OCI-LY7 (cell line): Measurements from ENCODE around the gene LYZL2. TPM values are rescaled to one million over a fixed set of nuclear protein-coding genes. Genes with fewer than 3 reads are reported as not detected.
"Not testable (repeated sequence)": the region's sequence is repeated elsewhere in the genome, so short reads cannot be mapped to it uniquely, and the experiment has no call there.

ENCODE experiments used
- Bru-seq: library from RNA; stranded (reverse); fragments of 400-500 nt; gene quantifications from one replicate; lab custom pipeline; 2021; lab: Mats Ljungman, UMichigan
- BruChase-seq, 2 experiments: library from RNA; stranded (reverse); fragments of 400-500 nt; gene quantifications; one replicate each; lab custom pipeline; 2021; lab: Mats Ljungman, UMichigan
- BruUV-seq: library from RNA; stranded (reverse); fragments of 400-500 nt; replicated peaks from 2 replicates; lab custom pipeline; 2021; lab: Mats Ljungman, UMichigan
- CTCF ChIA-PET: fragments of 300-600 bp; sonication (Branson Sonifier 250); formaldehyde crosslinking; loops from one replicate; lab custom pipeline; 2022; ENCODE audit warnings: antibody characterized with exemption; ENCODE audit not compliant: unreplicated experiment; lab: Charles Lee
- POLR2A ChIA-PET: fragments of 300-600 bp; sonication (Branson Sonifier 250); formaldehyde crosslinking; loops from one replicate; lab custom pipeline; 2022; ENCODE audit warnings: antibody characterized with exemption; lab: Charles Lee
- DNase-seq: peaks from one replicate; pipeline ENCODE4 v3.0.0-alpha.2; 2015; ENCODE audit warnings: low spot score
- H2AFZ ChIP-seq: fragments of 200-600 bp; sonication (generic), shearing (Covaris generic); 2 replicates; pipeline ENCODE4 v1.6.1; 2014; ENCODE audit warnings: mild to moderate bottlenecking, antibody characterized with exemption, low read length, moderate library complexity
- H3K27ac ChIP-seq: fragments of 200-600 bp; sonication (generic); 2 replicates; pipeline ENCODE4 v1.5.1; 2014; ENCODE audit warnings: mixed run types, low read depth, mild to moderate bottlenecking, moderate library complexity, low read length, inconsistent platforms; ENCODE audit not compliant: poor library complexity, severe bottlenecking
- H3K36me3 ChIP-seq: fragments of 200-600 bp; sonication (generic); 2 replicates; pipeline ENCODE4 v1.6.1; 2014; ENCODE audit warnings: mild to moderate bottlenecking, antibody characterized with exemption, low read length, moderate library complexity, mixed read lengths; ENCODE audit not compliant: insufficient read depth
- H3K4me1 ChIP-seq: fragments of 200-600 bp; sonication (generic); 2 replicates; pipeline ENCODE4 v1.5.1; 2014; ENCODE audit warnings: mild to moderate bottlenecking, low read length; ENCODE audit not compliant: insufficient read depth, poor library complexity, severe bottlenecking
- H3K4me2 ChIP-seq: fragments of 200-600 bp; sonication (generic); 2 replicates; pipeline ENCODE4 v1.6.1; 2014; ENCODE audit warnings: mild to moderate bottlenecking, low read length
- H3K4me3 ChIP-seq: fragments of 200-600 bp; sonication (generic); 2 replicates; pipeline ENCODE4 v1.5.1; 2014; ENCODE audit warnings: mild to moderate bottlenecking, low read depth, low read length; ENCODE audit not compliant: poor library complexity, severe bottlenecking
- H3K79me2 ChIP-seq: fragments of 200-600 bp; sonication (generic); 2 replicates; pipeline ENCODE4 v1.6.1; 2016; ENCODE audit warnings: low read depth, mild to moderate bottlenecking, low read length, moderate library complexity, mixed read lengths; ENCODE audit not compliant: insufficient read depth
- H3K9me2 ChIP-seq: fragments of 200-600 bp; sonication (generic); 2 replicates; pipeline ENCODE4 v1.6.1; 2016; ENCODE audit warnings: mild to moderate bottlenecking, low read length, mixed read lengths; ENCODE audit not compliant: insufficient read depth
- H3K9me3 ChIP-seq: fragments of 200-600 bp; sonication (generic); 2 replicates; pipeline ENCODE4 v1.6.1; 2014; ENCODE audit warnings: mild to moderate bottlenecking, mixed run types, low read length, mixed read lengths
- H4K20me1 ChIP-seq: fragments of 200-600 bp; sonication (generic); 2 replicates; pipeline ENCODE4 v1.6.1; 2014; ENCODE audit warnings: mild to moderate bottlenecking, antibody characterized with exemption, low read length, moderate library complexity, mixed read lengths; ENCODE audit not compliant: insufficient read depth
- EZH2phosphoT487 ChIP-seq: fragments of 200-600 bp; sonication (generic); IDR thresholded peaks from 2 replicates; pipeline ENCODE4 v1.6.1; 2018; ENCODE audit warnings: low read depth, borderline replicate concordance, mild to moderate bottlenecking, mixed run types, antibody characterized with exemption, low read length, moderate library complexity, mixed read lengths
- intact Hi-C: fragments of 100-400 bp; cut with micrococcal nuclease; formaldehyde crosslinking; loops from one replicate; pipeline ENCODE4 v1.10.0; 2022; ENCODE audit not compliant: unreplicated experiment
- long read RNA-seq: library from polyadenylated mRNA; stranded (forward); transcript quantifications from one replicate; pipeline ENCODE4 v2.0.0, GENCODE V29; 2022
- total RNA-seq, 2 experiments: library from RNA; depleted of rRNA in 1 of 2; stranded (reverse); fragments of >200 nt in 1 of 2; shearing (Covaris generic) in 1 of 2; gene quantifications; 2 replicates each; pipeline ENCODE4 v1.2.3, GENCODE V29; 2014 to 2022
- TF ChIP-seq, protein P1 (sequence below): fragments of 200-600 bp; sonication (generic); conservative IDR thresholded peaks from 2 replicates; pipeline ENCODE4 v1.5.1; 2014; ENCODE audit warnings: mild to moderate bottlenecking, antibody characterized with exemption, low read length, moderate library complexity, mixed read lengths

LYZL2 gene
- total RNA-seq (2014; rRNA removed; shearing (Covaris generic)) (not detected in 2 replicates), total RNA-seq (2022) (not detected in 2 replicates), Bru-seq, nascent RNA (percentile 7 among the genes with signal in this experiment), BruChase-seq, experiment 1, labeled RNA remaining after a 6-hour chase (not detected), BruChase-seq, experiment 2, labeled RNA remaining after a 2-hour chase (percentile 10 among the genes with signal in this experiment)
- long read RNA-seq: 0 reads

DNA sequence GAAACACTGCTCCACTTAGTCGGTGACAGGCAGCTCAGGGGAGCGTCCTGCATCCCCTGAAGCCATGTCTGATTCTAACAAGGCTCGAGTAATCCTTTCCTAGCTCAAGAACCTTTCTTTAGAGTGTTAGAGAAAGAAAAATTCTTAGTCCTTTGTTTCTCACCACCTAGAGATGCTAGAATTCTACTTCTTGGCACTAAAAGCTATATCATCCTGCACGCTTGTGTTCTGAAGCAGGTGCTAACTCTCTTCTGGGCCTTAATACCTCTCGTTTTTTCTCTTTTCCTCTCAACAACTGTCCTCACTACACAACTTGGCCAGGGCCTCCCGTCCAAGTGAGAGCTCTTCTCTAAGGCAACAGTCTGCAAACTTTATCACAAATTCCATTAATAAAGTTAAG lies at the start of gene LYZL2:
TSS of gene LYZL2 (minus strand) at position 101 of the 400 bp plus-strand sequence. CDS start 2,838 bp downstream, outside the sequence.
- Histone ChIP-seq H3K4me3 (no peak within 1 kb of the TSS), H3K79me2 (no peaks in the 10 kb centered on the region), H3K9me2 (no peaks in the 10 kb centered on the region), H2AFZ (no peak within 1 kb of the TSS), H3K4me1 (no peaks in the 10 kb centered on the region), H3K9me3 (no peaks in the 10 kb centered on the region), H3K4me2 (no peak within 1 kb of the TSS), H4K20me1 (no peaks in the 10 kb centered on the region), H3K36me3 (no peaks in the 10 kb centered on the region), H3K27ac (no peak within 1 kb of the TSS)
- intact Hi-C loops: no loop called here
- ChIA-PET CTCF (no interaction called here), POLR2A (interaction anchor here (1.4 kb wide), 1 partner anchor 39 kb away, joined by 4 read pairs; no protein-coding TSS in a partner anchor)
- TF ChIP-seq, protein P1, sequence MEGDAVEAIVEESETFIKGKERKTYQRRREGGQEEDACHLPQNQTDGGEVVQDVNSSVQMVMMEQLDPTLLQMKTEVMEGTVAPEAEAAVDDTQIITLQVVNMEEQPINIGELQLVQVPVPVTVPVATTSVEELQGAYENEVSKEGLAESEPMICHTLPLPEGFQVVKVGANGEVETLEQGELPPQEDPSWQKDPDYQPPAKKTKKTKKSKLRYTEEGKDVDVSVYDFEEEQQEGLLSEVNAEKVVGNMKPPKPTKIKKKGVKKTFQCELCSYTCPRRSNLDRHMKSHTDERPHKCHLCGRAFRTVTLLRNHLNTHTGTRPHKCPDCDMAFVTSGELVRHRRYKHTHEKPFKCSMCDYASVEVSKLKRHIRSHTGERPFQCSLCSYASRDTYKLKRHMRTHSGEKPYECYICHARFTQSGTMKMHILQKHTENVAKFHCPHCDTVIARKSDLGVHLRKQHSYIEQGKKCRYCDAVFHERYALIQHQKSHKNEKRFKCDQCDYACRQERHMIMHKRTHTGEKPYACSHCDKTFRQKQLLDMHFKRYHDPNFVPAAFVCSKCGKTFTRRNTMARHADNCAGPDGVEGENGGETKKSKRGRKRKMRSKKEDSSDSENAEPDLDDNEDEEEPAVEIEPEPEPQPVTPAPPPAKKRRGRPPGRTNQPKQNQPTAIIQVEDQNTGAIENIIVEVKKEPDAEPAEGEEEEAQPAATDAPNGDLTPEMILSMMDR: no peak
- no peak for TF ChIP-seq EZH2phosphoT487
- BruUV-seq: no TSS peak
- DNase-seq: no peak

DNA sequence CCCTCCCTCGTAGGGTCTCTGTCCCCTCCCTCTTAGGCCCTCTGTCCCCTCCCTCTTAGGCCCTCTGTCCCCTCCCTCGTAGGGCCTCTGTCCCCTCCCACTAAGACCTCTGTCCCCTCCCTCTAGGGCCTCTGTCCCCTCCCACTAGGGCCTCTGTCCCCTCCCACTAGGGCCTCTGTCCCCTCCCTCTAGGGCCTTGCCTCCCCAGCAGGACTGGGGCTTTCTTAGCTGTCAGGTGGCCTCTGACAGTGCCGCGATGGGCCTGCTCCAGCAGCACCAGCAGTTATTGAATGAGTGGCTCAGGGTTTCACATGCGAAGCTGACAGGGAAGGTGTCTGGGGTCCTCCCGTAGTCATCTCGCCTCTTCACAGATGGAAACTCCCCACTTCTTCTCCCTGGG lies 48.1 kb upstream of the LYZL2 start:
- CTCF ChIA-PET, POLR2A ChIA-PET: not testable (repeated sequence)

DNA sequence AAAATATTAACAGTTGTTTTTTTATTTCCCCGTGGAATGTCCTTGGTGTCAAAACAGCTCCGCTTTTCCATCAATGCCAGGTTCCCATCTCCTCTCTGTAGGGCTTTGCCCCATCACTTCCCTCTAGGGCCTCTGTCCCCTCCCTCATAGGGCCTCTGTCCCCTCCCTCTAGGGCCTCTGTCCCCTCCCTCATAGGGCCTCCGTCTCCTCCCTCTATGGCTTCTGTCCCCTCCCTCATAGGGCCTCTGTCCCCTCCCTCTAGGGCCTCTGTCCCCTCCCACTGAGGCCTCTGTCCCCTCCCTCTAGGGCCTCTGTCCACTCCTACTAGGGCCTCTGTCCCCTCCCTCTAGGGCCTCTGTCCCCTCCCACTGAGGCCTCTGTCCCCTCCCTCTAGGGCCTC lies 47.6 kb upstream of the LYZL2 start:
- H2AFZ ChIP-seq, DNase-seq, H3K4me1 ChIP-seq, H3K9me3 ChIP-seq, CTCF ChIA-PET, H3K9me2 ChIP-seq, POLR2A ChIA-PET, H3K79me2 ChIP-seq, H4K20me1 ChIP-seq, intact Hi-C loops, H3K27ac ChIP-seq, H3K4me3 ChIP-seq, H3K36me3 ChIP-seq, H3K4me2 ChIP-seq, BruUV-seq: not testable (repeated sequence)

More for the DNA sequence above, 48.1 kb upstream of the LYZL2 start:
- H3K9me2 ChIP-seq, H3K36me3 ChIP-seq, H3K9me3 ChIP-seq, BruUV-seq, H3K27ac ChIP-seq, intact Hi-C loops, H3K4me3 ChIP-seq, H4K20me1 ChIP-seq, DNase-seq, H2AFZ ChIP-seq, H3K4me2 ChIP-seq, H3K4me1 ChIP-seq, H3K79me2 ChIP-seq: not testable (repeated sequence)
